ENCODE measurements around the gene ROS1.

ROS1 gene

DNA sequence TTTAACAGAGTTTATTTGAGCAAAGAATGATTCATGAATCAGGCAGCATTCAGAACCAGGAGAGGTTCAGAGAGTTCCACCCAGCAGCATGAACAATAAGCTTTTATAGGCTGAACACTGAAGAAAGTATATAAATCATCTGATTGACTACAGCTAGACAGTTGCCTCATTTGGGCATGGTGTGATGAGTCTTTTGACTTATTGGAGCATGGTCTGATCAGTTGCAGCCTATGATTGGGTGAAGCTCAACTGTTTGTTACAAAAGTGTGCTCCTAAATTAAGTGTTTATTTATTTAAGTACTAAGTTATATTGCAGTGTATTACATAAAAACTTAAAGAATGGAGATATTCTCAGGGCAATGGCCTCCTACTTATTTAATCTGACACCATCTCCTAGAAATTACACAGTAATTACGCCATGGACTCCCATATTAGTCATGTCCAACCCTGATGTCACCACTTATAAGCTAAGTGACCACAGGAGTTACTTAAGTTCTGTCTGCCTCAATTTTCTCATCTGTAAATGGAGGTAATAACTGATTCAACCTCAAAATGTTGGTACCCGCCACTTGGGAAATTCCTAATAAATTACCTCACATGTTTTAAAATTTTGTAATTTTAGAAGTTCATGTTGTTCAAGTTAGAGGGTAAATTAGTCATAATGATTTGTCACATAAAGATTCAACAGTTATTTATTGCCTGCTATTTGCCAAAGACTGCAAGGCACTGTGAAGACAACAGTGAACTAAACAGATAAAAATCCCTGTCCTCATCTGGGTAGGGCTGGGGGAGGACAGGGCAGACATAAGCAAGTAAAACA, 15.2 kb upstream of the ROS1 start:
- no peak for DNase-seq

DNA sequence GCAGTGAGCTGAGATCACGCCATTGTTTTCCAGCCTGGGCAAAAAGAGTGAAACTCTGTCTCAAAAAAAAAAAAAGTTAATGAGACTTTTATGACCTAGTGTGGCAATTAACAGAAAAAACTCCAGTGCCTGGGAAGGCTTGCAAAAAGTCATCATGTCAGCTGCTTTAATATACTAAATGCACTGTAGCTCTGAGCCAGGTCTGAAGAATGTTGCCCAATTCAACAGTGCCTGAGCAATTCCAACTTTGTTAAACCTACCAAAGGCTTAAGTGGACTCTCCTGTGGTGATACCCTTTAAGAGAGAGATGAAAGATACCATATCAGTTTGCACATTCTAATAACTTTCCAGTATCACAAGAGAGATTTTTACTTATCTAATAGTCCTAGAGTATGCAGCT, 6.5 kb upstream of the ROS1 start:
- DNase-seq = no peak

DNA sequence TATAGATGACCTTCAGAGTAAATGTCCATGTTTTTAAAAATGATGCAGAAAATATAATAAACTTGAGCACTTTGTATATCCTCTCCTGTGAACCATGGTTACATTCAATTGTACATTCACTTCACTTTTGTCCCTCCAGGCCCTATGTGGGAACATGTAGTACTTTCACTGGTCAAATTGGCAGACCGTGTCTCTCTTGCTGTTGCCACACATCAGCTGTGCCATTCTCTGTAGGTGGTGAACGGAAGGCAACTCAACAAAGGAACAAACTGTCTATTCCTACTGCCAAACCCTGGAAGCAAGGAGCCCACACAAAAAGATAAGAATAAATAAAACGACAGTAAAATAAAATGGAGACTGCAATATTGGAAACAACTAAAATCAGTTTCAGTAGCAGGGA, 2.0 kb downstream of the ROS1 start:
- no peak for DNase-seq

- no peak for DNase-seq
Observed at GRCh38 chr6:117418320-117418719, 7.4 kb downstream of the ROS1 start.

DNA sequence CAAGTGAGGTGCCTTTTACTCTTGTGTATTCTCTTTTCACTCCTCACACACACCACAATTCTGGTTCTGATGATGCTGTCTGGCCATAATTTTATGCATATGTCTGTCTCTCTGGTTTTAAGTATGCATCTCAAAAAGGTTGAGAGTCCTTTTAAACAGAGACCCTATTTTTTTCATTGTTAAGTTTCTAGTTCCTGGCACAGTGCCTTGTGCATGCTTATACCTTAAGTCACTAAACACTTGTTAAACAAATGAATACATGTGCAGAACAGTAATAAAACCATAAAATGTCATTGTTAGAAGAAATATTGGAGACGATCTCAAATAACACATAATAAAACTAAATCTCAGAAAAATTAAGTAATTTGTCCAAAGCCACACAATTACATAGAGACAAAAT, 7.9 kb downstream of the ROS1 start:
- DNase-seq = no peak

DNA sequence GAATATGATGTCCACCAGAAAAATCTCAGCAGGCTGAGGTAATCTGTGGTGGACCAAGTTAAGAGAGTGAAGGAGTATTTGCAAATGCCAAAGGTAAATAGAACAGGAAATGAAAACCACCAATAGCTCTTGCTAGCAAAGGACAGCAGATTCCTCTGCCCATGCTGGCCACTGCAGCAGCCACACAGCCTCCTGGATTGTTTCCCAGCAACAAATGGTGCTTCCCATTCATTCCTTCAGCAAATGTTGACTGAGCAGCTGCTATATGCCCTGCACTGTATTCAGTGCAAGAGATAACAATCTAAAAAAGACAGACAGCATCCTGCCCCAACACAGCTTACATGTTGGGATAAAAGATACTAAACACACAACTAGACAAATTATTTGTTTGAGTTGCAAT, 11.0 kb downstream of the ROS1 start:
- no peak for DNase-seq

DNA sequence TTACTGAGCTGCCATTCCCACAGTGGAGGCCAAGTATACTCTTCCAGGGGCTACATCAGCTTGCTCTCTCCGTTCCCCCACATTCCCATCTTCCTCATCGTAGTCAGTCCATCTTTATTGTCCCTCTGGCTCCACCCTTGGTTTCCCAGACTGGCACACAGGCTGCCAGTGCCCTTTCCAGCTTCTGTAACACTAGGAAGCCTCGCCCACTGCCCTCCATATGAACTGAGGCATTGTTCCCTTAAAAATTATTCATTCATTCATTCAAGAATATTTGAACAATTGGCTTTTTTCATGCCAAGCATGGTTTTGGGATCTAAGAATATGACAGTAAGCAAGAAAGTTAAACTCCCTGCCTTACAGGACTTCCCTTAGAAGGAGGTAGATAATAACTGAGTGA, 14.3 kb downstream of the ROS1 start:
- DNase-seq = no peak

DNA sequence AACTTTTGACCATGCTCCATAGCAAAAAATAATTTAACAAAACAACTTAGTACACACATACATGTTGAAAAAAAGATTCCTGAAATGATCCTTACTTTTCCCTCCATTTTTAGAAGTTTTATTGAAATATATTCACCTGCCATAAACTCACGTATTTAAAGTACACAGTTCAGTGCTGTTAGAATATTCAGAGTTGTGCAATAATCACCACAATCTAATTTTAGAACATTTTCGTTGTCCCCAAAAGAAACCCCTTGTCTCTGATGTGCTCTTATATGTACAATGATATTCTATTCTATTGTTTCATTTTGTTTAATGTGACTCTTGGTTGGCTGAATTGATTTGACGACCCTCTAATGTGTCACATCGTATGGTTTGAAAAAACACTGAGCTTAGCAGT, 15.9 kb downstream of the ROS1 start:
- no peak for DNase-seq

DNA sequence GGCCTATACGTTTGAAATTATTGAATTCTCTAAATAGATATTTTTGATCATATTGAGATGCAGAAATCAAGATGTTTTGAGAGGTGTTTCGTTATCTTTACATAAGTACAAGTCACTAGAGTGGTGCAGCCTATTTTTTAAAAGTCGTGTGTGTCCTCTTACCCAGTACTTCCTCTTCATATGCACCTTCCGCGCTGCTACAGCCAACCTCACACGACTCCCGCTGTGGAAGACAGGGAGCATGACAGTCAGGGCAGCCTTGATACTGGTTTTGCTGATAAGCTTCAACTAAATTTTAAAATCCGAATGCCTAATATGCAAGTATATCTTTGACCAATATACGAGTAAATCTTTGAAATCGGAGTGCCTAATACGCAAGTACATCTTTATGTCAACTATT, 16.3 kb downstream of the ROS1 start:
- no peak for DNase-seq

GRCh38 chr6:117404548-117404947, 21.2 kb downstream of the ROS1 start:
- DNase-seq = no peak

GRCh38 chr6:117401799-117402198, 23.9 kb downstream of the ROS1 start:
- DNase-seq = no peak

DNA sequence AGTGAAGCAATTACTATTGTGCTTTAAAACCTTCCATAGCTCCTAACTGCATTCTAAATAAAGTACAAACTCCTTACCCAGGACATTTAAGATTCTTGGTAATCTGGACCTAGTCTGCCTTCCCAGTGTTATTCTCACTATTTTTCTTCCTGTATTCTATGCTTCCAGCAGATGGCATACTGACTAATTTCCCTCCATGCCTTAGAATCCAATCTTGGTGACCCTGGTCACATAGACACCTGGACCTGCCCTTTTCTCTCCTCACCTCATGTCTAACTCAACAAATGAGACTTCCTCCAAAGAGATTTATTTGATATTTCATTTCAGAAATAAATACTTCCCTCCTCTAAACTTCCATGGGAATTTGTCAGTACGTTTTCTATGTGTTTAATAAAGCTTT, 25.8 kb downstream of the ROS1 start:
- no peak for DNase-seq

DNA sequence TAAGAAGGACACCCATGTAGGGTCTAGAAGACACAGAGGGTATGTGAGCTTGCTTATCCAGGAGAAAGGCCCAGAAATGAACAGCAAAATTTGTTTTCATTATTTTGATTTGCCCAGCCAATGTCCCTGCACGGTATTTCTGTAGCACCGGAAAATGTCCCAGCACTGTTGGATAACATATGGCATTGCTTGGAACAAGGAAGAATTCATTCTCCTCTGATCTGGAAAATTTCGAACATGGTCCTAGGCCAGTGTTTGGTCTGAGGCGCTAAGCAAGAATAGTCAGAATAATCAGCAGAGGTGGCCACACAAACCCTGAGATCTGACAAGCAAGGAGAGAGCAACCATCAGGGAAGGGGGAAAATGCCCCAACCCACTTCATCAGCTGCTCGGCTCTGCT, 26.6 kb downstream of the ROS1 start:
- no peak for DNase-seq

GRCh38 chr6:117397536-117398227, 28.1 kb downstream of the ROS1 start:
- DNase-seq = no peak

DNA sequence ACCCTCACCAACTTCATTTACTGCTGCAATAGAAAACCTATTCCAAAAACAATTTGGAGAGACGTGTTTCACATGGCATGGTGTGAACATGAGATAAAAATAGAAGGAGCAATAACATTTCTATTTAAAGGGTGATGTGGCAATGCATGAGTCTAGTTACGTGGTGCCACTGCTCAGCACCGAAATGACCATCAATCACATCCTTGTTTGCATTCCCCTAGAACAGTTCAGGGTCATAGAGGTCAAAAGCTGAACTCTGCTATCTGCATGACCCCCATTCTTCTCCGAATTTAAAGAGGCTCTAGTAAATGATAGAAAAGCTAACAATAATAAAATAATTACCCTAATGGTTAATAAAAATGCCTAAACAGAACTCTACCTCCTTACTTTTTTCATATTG, 29.5 kb downstream of the ROS1 start:
- DNase-seq = no peak

- no peak for DNase-seq
Observed at GRCh38 chr6:117395164-117395563, 30.6 kb downstream of the ROS1 start.

DNA sequence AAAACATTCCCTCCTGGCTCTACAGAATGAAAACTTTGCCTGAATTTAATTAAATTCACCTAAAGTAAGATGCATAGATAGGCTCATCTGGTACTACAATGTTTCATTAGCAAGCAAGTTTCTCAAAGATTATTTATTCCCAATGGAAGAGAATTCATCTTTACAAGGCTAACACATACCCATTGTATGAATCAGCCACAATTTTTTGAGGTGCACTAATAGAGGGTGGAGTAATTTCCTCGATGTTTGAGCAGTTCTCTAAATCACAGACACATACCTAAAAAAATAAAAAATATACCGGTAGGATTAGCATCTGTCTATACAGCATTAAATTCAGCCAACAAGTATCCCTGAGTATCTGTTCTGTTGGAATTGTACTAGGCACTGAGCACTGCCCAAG, 32.7 kb downstream of the ROS1 start:
- DNase-seq = no peak

DNA sequence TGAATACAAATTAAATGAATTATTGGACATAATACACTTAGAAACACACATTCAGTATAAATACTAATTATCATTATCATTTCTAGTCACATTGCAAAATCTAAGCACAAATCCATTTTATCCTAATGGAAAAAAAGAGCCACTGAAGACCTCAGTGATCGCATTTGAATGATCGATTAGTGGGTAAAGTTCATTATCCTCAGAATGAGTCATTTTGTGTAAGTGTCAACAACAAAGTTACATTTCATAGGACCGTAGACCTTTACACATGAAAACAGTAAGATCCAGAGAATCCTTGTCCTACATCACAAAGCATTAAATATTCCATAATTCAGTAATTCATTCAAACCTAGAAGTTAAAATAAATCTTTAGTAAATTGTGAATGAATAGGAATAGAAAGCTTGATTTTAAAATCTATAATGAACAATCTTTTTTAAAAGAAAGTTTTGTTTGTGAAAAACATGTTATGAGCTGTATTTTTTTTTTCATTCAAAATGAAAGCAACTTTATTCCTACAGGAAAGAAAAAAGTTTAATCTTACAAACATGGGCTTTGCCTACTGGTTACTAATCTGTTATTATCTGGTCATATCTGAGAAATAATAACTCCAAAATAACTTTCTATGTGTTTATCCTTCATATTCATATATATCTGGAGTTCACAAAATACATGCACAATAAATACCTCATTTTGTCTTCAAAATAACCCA, 33.7 kb downstream of the ROS1 start:
- no peak for DNase-seq

DNA sequence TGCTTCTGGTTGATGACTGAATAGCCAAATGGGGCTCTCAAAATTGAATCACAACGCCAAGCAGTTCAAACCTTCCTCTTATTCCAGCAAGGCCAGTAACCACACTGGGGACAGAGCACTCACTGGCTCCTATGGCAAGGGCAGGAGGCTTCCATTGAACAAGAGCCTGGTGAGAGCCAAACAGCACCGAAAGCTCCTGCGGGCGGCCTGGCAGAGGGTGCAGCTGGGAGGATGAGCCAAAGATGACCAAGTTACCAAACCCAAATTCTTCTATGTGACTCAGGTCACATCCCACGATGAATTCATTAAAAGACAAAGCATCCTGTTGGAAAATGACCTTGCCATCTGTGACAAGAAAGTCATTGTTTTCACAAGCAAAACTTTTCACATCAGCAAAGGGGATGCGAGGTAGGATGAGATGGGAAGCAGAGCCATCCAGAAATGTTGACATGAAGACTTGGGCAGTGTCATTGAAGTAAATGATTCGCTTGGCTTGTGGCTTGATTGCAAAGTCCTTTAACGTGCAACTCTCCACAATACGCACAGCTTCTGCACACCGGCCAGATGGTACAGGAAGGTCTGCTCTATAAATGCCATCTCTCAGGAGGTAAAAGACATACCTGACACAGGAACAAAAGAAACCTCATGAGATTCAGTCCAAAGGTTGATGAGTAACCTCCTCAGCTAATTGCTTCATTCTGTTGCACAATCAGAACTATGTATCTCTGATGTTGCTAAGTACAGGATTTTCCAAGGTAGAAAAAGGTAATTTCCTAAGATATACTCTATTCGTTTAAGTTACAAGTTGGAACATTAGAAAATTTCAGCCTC, 36.3 kb downstream of the ROS1 start:
- no peak for DNase-seq

- DNase-seq = no peak
Observed at GRCh38 chr6:117387454-117387974, 38.2 kb downstream of the ROS1 start.

- DNase-seq = no peak
Observed at GRCh38 chr6:117384659-117385058, 41.1 kb downstream of the ROS1 start.

DNA sequence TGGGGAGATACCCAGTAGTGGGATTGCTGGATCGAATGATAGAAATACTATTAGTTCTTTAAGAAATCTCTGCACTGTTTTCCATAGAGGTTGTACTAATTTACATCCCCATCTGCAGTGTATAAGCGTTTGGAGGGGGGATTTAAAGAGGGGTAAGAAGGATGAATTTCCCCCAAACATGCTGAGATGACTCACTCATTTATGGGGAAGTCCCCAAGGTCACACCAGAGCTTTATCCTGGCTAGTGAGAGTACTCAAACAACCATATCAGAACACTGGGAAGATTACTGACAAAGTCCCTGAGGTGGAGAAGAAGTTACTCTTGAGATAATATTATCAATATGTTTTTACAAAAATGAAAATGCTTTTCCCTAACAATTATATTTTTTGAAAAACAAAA, 44.0 kb downstream of the ROS1 start:
- no peak for DNase-seq

- DNase-seq = no peak
Observed at GRCh38 chr6:117380298-117380697, 45.4 kb downstream of the ROS1 start.
